Endothelial cell of umbilical vein (primary cell): ENCODE measurements around the gene GPR32.

ENCODE experiments used
- EZH2 ChIP-seq: IDR thresholded peaks from 2 replicates; pipeline ENCODE4 v1.6.1; 2012; ENCODE audit warnings: borderline replicate concordance, low read depth, mild to moderate bottlenecking, moderate library complexity, low read length, inconsistent platforms; ENCODE audit not compliant: severe bottlenecking
- GATA2 ChIP-seq: IDR thresholded peaks from 2 replicates; pipeline ENCODE4 v1.7.0; 2011; ENCODE audit warnings: low read depth, mild to moderate bottlenecking, moderate library complexity, mixed read lengths, low read length; ENCODE audit not compliant: insufficient read length, insufficient read depth
- JUN ChIP-seq: IDR thresholded peaks from 2 replicates; pipeline ENCODE4 v1.6.1; 2011; ENCODE audit warnings: borderline replicate concordance, low read depth; ENCODE audit not compliant: insufficient read length, insufficient read depth
- POLR2A ChIP-seq: IDR thresholded peaks from 2 replicates; pipeline ENCODE4 v1.6.1; 2012; ENCODE audit warnings: low read depth, mild to moderate bottlenecking, control low read depth, low read length
- TF ChIP-seq, protein P1 (sequence below): IDR thresholded peaks from 2 replicates; pipeline ENCODE4 v1.6.1; 2011; ENCODE audit not compliant: insufficient read depth, insufficient read length
- TF ChIP-seq, protein P2 (sequence below), 2 donors: IDR thresholded peaks; 1 replicate in 1 of 2; 2 replicates in 1 of 2; pipeline ENCODE4 v1.5.1; 2011; ENCODE audit warnings: low read length in 2 of 2, mild to moderate bottlenecking in 2 of 2, moderate library complexity in 2 of 2, control low read depth in 1 of 2, inconsistent platforms in 1 of 2, low read depth in 1 of 2; ENCODE audit not compliant: insufficient read depth in 1 of 2; ENCODE audit errors: extremely low read depth in 1 of 2

DNA sequence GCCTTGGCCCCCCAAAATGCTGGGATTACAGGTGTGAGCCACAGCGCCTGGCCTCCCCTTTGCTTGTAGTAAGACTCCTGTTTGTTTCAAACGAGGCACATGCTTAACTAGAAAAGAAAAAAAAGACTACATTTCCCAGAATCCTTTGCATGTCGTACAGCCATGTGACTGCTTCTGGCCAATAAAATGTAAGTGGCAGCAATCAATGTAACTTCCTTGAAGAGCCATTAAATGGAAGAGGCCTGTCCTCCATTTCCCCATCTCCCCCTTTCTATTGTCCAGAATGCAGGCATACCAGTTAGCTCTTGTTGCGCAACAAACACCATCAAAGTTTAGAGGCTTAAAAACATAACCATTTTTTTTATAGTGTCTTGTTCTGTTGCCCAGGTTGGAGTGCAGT lies 10.4 kb upstream of the GPR32 start:
- TF ChIP-seq POLR2A (no peak), GATA2 (no peak), JUN (no peak), EZH2 (no peak)
- TF ChIP-seq, protein P1, sequence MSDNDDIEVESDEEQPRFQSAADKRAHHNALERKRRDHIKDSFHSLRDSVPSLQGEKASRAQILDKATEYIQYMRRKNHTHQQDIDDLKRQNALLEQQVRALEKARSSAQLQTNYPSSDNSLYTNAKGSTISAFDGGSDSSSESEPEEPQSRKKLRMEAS = peak; percentile 32
- TF ChIP-seq, protein P2, sequence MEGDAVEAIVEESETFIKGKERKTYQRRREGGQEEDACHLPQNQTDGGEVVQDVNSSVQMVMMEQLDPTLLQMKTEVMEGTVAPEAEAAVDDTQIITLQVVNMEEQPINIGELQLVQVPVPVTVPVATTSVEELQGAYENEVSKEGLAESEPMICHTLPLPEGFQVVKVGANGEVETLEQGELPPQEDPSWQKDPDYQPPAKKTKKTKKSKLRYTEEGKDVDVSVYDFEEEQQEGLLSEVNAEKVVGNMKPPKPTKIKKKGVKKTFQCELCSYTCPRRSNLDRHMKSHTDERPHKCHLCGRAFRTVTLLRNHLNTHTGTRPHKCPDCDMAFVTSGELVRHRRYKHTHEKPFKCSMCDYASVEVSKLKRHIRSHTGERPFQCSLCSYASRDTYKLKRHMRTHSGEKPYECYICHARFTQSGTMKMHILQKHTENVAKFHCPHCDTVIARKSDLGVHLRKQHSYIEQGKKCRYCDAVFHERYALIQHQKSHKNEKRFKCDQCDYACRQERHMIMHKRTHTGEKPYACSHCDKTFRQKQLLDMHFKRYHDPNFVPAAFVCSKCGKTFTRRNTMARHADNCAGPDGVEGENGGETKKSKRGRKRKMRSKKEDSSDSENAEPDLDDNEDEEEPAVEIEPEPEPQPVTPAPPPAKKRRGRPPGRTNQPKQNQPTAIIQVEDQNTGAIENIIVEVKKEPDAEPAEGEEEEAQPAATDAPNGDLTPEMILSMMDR (IDR thresholded peaks at IDR 0.05; ENCODE audit: extremely low read depth in 1 of 2, insufficient read depth in 1 of 2, low read depth in 1 of 2, low read length in 2 of 2) = no peak
